ENCODE results near the gene NAV2. TPM values are rescaled to one million over a fixed set of nuclear protein-coding genes. Genes with fewer than 3 reads are reported as not detected.

The NAV2 gene
- total and polyA plus RNA-seq, 2 donors from 2014 or later: 5.9 to 37.7 TPM

DNA sequence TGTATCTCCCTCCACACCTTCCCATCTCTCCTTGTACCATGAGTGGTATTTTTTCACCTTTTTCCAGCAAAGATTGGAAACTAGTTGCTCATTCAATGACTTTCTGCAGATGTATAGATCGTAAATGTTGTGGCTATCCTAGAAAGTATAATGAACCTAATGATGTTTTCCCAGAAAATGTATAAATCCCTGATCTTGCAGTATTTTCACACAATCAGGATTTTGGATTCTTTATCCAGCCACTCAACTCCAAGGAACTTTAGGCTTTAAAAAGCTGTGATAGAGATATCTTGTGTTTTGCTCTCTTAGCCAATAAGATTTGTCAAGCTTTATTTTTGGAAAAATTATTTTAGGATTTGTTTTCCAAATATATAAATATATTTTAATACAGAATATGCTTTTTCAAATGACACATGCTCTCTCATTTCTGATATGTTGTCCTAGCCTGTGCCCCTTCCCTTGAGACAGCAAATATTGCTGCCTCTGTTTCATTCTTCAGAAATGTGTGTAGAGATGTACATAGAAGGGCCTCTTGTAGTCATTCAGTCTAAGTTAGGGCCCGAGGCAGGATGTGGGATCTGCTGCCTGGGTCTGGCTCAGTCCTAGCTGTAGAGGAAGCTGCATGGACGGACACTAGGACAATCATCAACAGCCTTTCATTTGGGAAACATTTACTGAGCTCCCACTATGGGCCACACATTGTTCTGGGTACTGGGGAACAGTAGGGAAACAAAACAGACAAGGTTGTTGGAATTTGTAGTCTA is 62.4 kb downstream of the NAV2 start:
- no peak for DNase-seq
- Histone ChIP-seq H3K27me3 (ENCODE audit: control insufficient read depth, insufficient read depth, low read length) (peaks cover 18% of the 10 kb centered on the region), H3K36me3 (ENCODE audit: control insufficient read depth in 2 of 3, insufficient read depth in 3 of 3, low read length in 3 of 3) (no peaks in the 10 kb centered on the region), H3K9me3 (ENCODE audit: control insufficient read depth in 2 of 3, insufficient read depth in 1 of 3, low read length in 3 of 3) (no peaks in the 10 kb centered on the region), H3K27ac (ENCODE audit: low read depth in 2 of 2, low read length in 2 of 2) (no peak overlapping the region), H3K4me3 (ENCODE audit: low read length in 3 of 3) (no peak overlapping the region), H3K9ac (ENCODE audit: low read length in 3 of 3) (no peak overlapping the region), H3K4me1 (ENCODE audit: control insufficient read depth in 2 of 3, insufficient read depth in 2 of 3, low read depth in 1 of 3, low read length in 3 of 3) (no peaks in the 10 kb centered on the region)
- TF ChIP-seq, protein P1, sequence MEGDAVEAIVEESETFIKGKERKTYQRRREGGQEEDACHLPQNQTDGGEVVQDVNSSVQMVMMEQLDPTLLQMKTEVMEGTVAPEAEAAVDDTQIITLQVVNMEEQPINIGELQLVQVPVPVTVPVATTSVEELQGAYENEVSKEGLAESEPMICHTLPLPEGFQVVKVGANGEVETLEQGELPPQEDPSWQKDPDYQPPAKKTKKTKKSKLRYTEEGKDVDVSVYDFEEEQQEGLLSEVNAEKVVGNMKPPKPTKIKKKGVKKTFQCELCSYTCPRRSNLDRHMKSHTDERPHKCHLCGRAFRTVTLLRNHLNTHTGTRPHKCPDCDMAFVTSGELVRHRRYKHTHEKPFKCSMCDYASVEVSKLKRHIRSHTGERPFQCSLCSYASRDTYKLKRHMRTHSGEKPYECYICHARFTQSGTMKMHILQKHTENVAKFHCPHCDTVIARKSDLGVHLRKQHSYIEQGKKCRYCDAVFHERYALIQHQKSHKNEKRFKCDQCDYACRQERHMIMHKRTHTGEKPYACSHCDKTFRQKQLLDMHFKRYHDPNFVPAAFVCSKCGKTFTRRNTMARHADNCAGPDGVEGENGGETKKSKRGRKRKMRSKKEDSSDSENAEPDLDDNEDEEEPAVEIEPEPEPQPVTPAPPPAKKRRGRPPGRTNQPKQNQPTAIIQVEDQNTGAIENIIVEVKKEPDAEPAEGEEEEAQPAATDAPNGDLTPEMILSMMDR (IDR thresholded peaks at IDR 0.05; ENCODE audit: borderline replicate concordance, extremely low read depth, insufficient read depth): no peak
- no peak for FAIRE-seq
- intact Hi-C loops (cut with DNase I): no loop called here

DNA sequence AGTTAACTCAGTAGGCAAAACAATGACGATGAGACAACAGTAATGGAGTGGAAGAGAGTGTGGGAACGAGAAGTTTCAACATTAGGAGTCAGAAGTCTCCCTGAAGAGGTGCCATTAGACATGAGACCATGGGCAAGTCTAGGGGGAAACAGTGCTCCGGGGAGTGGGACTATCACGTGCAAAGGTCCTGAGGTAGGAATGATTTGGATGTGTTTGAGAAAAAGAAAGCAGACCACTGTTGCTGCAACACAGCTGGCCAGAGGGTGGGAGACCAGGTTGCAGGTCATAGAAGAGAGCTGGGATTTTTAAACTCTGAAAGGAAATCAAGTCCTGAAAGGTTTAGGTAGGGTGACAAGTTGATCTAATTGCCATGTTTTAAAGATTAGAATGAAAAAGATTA is 63.0 kb downstream of the NAV2 start:
- intact Hi-C loops (cut with DNase I): no loop called here
- no peak overlapping the region for H3K9ac ChIP-seq (ENCODE audit: low read length in 3 of 3)
- H3K27me3 ChIP-seq (ENCODE audit: control insufficient read depth, insufficient read depth, low read length): peaks cover 18% of the 10 kb centered on the region
- H3K4me1 ChIP-seq (ENCODE audit: control insufficient read depth in 2 of 3, insufficient read depth in 2 of 3, low read depth in 1 of 3, low read length in 3 of 3): no peaks in the 10 kb centered on the region
- TF ChIP-seq, protein P1 (IDR thresholded peaks at IDR 0.05; ENCODE audit: borderline replicate concordance, extremely low read depth, insufficient read depth): no peak
- DNase-seq: no peak
- no peaks in the 10 kb centered on the region for H3K36me3 ChIP-seq (ENCODE audit: control insufficient read depth in 2 of 3, insufficient read depth in 3 of 3, low read length in 3 of 3)
- H3K27ac ChIP-seq (ENCODE audit: low read depth in 2 of 2, low read length in 2 of 2): no peak overlapping the region
- FAIRE-seq: no peak
- H3K9me3 ChIP-seq (ENCODE audit: control insufficient read depth in 2 of 3, insufficient read depth in 1 of 3, low read length in 3 of 3): no peaks in the 10 kb centered on the region
- H3K4me3 ChIP-seq (ENCODE audit: low read length in 3 of 3): no peak overlapping the region

DNA sequence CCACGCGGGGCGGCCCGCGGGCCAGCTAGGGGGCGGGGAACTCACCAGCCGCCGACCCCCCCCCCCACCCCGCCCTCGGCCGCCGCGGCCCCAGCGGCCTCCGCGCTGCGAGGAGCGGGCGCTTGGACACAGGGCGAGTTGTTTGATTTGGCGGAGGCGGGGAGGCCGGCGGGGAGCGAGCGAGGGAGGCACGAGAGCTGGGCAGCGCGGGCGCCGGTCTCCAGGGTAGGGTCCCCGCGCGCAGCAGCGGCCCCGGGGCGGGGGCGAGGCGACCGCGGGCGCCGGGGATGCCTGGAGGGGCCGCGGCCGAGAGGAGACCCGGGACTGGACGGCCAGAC is 64.4 kb downstream of the NAV2 start:
- FAIRE-seq (no peak), DNase-seq (peak; percentile 19 to 77 (median 40))
- intact Hi-C loops (cut with DNase I): no loop called here
- Histone ChIP-seq H3K9ac (ENCODE audit: low read length in 3 of 3) (no peak overlapping the region), H3K27ac (ENCODE audit: low read depth in 2 of 2, low read length in 2 of 2) (no peak overlapping the region), H3K36me3 (ENCODE audit: control insufficient read depth in 2 of 3, insufficient read depth in 3 of 3, low read length in 3 of 3) (no peaks in the 10 kb centered on the region), H3K4me3 (ENCODE audit: low read length in 3 of 3) (no peak overlapping the region), H3K4me1 (ENCODE audit: control insufficient read depth in 2 of 3, insufficient read depth in 2 of 3, low read depth in 1 of 3, low read length in 3 of 3) (no peaks in the 10 kb centered on the region), H3K9me3 (ENCODE audit: control insufficient read depth in 2 of 3, insufficient read depth in 1 of 3, low read length in 3 of 3) (peaks cover 0 to 2% (median 0%) of the 10 kb centered on the region in 3 donors), H3K27me3 (ENCODE audit: control insufficient read depth, insufficient read depth, low read length) (peaks cover 18% of the 10 kb centered on the region)
- TF ChIP-seq, protein P1 (IDR thresholded peaks at IDR 0.05; ENCODE audit: borderline replicate concordance, extremely low read depth, insufficient read depth): no peak

Data from kidney (tissue), 14 donors.